ENCODE measurements around the gene SEPTIN2.
"Not testable (repeated sequence)": the region's sequence is repeated elsewhere in the genome, so short reads cannot be mapped to it uniquely, and the experiment has no call there.

Gene SEPTIN2

GRCh38 chr2:241288324-241288888 is 27.3 kb upstream of the SEPTIN2 start:
- no peak for DNase-seq

GRCh38 chr2:241289053-241289452 is 26.7 kb upstream of the SEPTIN2 start:
- no peak for DNase-seq

- no peak for DNase-seq
Observed at GRCh38 chr2:241289597-241289996, 26.1 kb upstream of the SEPTIN2 start.

GRCh38 chr2:241291153-241291552 is 24.6 kb upstream of the SEPTIN2 start:
- DNase-seq, result no peak

GRCh38 chr2:241291977-241292376 is 23.7 kb upstream of the SEPTIN2 start:
- no peak for DNase-seq

- DNase-seq, result not testable (repeated sequence)
Observed at GRCh38 chr2:241293378-241293797, 22.3 kb upstream of the SEPTIN2 start.

GRCh38 chr2:241295326-241296095 is 20.2 kb upstream of the SEPTIN2 start:
- DNase-seq, result no peak

GRCh38 chr2:241296767-241297166 is 19.0 kb upstream of the SEPTIN2 start:
- no peak for DNase-seq

- no peak for DNase-seq
Observed at GRCh38 chr2:241298673-241299072, 17.1 kb upstream of the SEPTIN2 start.

GRCh38 chr2:241300000-241300399 is 15.7 kb upstream of the SEPTIN2 start:
- DNase-seq, result no peak

GRCh38 chr2:241302083-241302482 is 13.6 kb upstream of the SEPTIN2 start:
- DNase-seq, result no peak

GRCh38 chr2:241302759-241303651 is 12.7 kb upstream of the SEPTIN2 start:
- DNase-seq, result no peak

GRCh38 chr2:241304039-241304670 is 11.6 kb upstream of the SEPTIN2 start:
- no peak for DNase-seq

- no peak for DNase-seq
Observed at GRCh38 chr2:241307055-241307454, 8.7 kb upstream of the SEPTIN2 start.

GRCh38 chr2:241308267-241308666 is 7.5 kb upstream of the SEPTIN2 start:
- DNase-seq, result no peak

GRCh38 chr2:241308832-241309500 is 6.8 kb upstream of the SEPTIN2 start:
- DNase-seq, result no peak

GRCh38 chr2:241309684-241310117 is 6.0 kb upstream of the SEPTIN2 start:
- DNase-seq, result no peak

- no peak for DNase-seq
Observed at GRCh38 chr2:241310917-241311566, 4.7 kb upstream of the SEPTIN2 start.

- no peak for DNase-seq
Observed at GRCh38 chr2:241312082-241312481, 3.6 kb upstream of the SEPTIN2 start.

GRCh38 chr2:241313543-241314095 is 2.1 kb upstream of the SEPTIN2 start:
- DNase-seq, result no peak

Measured in right hindlimb (tissue), 1 donor.